Liver (tissue), 3 donors: ENCODE measurements around the gene MADCAM1.

Source experiments
- CTCF ChIP-seq: fragments of 150-350 bp; IDR thresholded peaks from 2 replicates; pipeline ENCODE4 v1.5.1; 2017; ENCODE audit warnings: improper control_type of control experiment, low read depth, low read length; ENCODE audit not compliant: missing input control
- EGR1 ChIP-seq, 2 donors: IDR thresholded peaks; 2 replicates each; pipeline ENCODE4 v1.6.1; 2016 to 2018; ENCODE audit warnings: antibody characterized with exemption in 2 of 2, low read depth in 2 of 2
- JUND ChIP-seq, 2 donors: IDR thresholded peaks; 2 replicates each; pipeline ENCODE4 v1.6.1; 2016; ENCODE audit warnings: antibody characterized with exemption in 2 of 2
- RAD21 ChIP-seq, 2 donors: IDR thresholded peaks; 2 replicates each; pipeline ENCODE4 v1.6.1; 2016; ENCODE audit warnings: antibody characterized with exemption in 2 of 2, mild to moderate bottlenecking in 2 of 2
- donor health status: healthy.
- donor health status: healthy.

- TF ChIP-seq CTCF (peak; percentile 32), EGR1 (IDR thresholded peaks at IDR 0.05; ENCODE audit: low read depth in 2 of 2) (no peak), RAD21 (IDR thresholded peaks at IDR 0.05) (peak; percentile 51 to 70), JUND (IDR thresholded peaks at IDR 0.05) (no peak)
These were observed 36.5 kb downstream of the MADCAM1 start for GRCh38 chr19:532561-533363.
